Psoas muscle (tissue), 8 donors: ENCODE measurements around the gene PSORS1C2. TPM values are rescaled to one million over a fixed set of nuclear protein-coding genes. Genes with fewer than 3 reads are reported as not detected.
"Not testable (repeated sequence)": the region's sequence is repeated elsewhere in the genome, so short reads cannot be mapped to it uniquely, and the experiment has no call there.

Experiments
- ATAC-seq, 4 donors: fragments of 200-7000 bp; cut with Tn5 transposase; one replicate each; pipeline ENCODE4 v1.9.1; 2020; ENCODE audit warnings: moderate library complexity in 3 of 4, mild to moderate bottlenecking in 2 of 4
- DNase-seq, 2 donors: peaks; one replicate each; pipeline ENCODE4 v3.0.0-alpha.2; 2020
- H3K27ac ChIP-seq: fragments of 200-600 bp; one replicate; pipeline ENCODE4 v1.8.0; 2022
- H3K27me3 ChIP-seq, 3 donors: fragments of 200-600 bp in 1 of 3; one replicate each; pipeline versions ENCODE4 v1.6.1 to v1.8.0; 2013 to 2022; ENCODE audit warnings: low read length in 2 of 3, mild to moderate bottlenecking in 2 of 3, moderate library complexity in 1 of 3; ENCODE audit not compliant: insufficient read depth in 3 of 3
- H3K36me3 ChIP-seq, 2 donors: fragments of 200-600 bp in 1 of 2; one replicate each; pipeline versions ENCODE4 v1.6.1 to v1.8.0; 2013 to 2022; ENCODE audit warnings: low read depth in 1 of 2, mild to moderate bottlenecking in 1 of 2, moderate library complexity in 1 of 2; ENCODE audit not compliant: insufficient read depth in 1 of 2
- H3K4me1 ChIP-seq: fragments of 200-600 bp; one replicate; pipeline ENCODE4 v1.8.0; 2022
- H3K4me3 ChIP-seq: fragments of 200-600 bp; one replicate; pipeline ENCODE4 v1.8.0; 2022; ENCODE audit warnings: mild to moderate bottlenecking
- H3K9me3 ChIP-seq: fragments of 200-600 bp; one replicate; pipeline ENCODE4 v1.8.0; 2022
- WGBS, 3 donors: extraction: QIAGEN DNeasy Blood & Tissue Kit; methylation state at CpG; one replicate each; pipeline versions ENCODE4 v1.1.6 to v1.1.7; 2013; 5-methylcytosine and 5-hydroxymethylcytosine counted together
- intact Hi-C, 2 donors: fragments of 100-400 bp; cut with DNase I; formaldehyde crosslinking; loops; one replicate each; pipeline versions ENCODE4 v1.11.0 to v1.14.2; 2022
- long read RNA-seq, 2 donors: library from polyadenylated mRNA; unstranded; transcript quantifications; one replicate each; pipeline ENCODE4 v2.0.0, GENCODE V29; 2021
- polyA plus RNA-seq, 3 donors: library from polyadenylated mRNA; stranded (reverse); fragments of 200-250 nt; gene quantifications; one replicate each; pipeline ENCODE4 v1.2.3, GENCODE V29; 2013
- total RNA-seq, 4 donors: library from RNA; stranded (reverse); fragmentation: NEBNext Ultra II Directional in 2 of 4; extraction: Animal tissue kit (Norgen Biotek cat#: 25700) in 2 of 4; gene quantifications; one replicate each; pipeline versions ENCODE4 v1.2.1 to v1.2.4, GENCODE V29; 2021 to 2023
- TF ChIP-seq, protein P1 (sequence below): fragments of 200-600 bp; IDR thresholded peaks from one replicate; pipeline ENCODE4 v1.8.0; 2022; ENCODE audit warnings: antibody characterized with exemption
- donor health status: healthy with polysubstance abuse.
- donor health status: DM: no; HTN: no; CAD: no; lungs with moderate emphysema.
- donor health status: Bipolar disorder and iron deficiency.
- donor health status: healthy.
- donor health status: DM: yes; HTN: yes; CAD: no.
- donor health status: DM: no; HTN: no; CAD: no.
- donor health status: DM: no; HTN: no; CAD: no.
- donor health status: DM: yes; HTN: yes; CAD: no.

PSORS1C2 gene
- total RNA-seq, result not detected
- not detected for polyA plus RNA-seq
- long read RNA-seq, donor 1, result 0 reads
- long read RNA-seq, donor 2, result 0 reads

DNA sequence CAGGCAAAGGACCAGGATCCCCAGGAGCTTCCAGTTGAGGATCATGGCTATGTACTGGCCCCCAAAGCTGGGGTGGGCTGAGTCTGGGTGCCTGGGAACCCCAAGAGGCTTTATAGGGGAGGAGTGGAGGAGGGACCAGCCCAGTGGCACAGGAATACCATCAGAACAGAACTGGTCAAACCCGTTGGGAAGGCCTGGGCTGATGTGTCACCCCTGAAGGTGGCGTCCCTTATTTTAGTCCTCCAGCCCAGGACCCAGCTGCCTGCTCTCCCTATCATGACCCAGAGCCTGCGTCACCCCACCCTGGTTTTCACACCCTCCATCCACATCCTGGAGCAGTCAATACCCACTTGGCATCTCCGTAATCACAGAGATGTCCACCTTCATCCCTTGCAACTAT is at the start of gene PSORS1C2:
Gene PSORS1C2, minus strand, starts transcription at position 85 of the 400 bp plus-strand sequence. Its CDS starts 40 bp downstream, at position 45.
- WGBS, 3 donors, result 80 to 94% (median 84%) methylated on average over 4 of the region's 4 CpGs
- no peak within 1 kb of the TSS for H3K4me3 ChIP-seq
- H3K36me3 ChIP-seq, result peaks cover 0 to 19% of the 10 kb centered on the region in 2 donors
- intact Hi-C loops, result loop anchor here (2.0 kb wide), 2 partner anchors 54 to 228 kb away; no protein-coding TSS in a partner anchor
- H3K27ac ChIP-seq, result no peak within 1 kb of the TSS
- no peaks in the 10 kb centered on the region for H3K4me1 ChIP-seq
- no peaks in the 10 kb centered on the region for H3K27me3 ChIP-seq
- TF ChIP-seq, protein P1, sequence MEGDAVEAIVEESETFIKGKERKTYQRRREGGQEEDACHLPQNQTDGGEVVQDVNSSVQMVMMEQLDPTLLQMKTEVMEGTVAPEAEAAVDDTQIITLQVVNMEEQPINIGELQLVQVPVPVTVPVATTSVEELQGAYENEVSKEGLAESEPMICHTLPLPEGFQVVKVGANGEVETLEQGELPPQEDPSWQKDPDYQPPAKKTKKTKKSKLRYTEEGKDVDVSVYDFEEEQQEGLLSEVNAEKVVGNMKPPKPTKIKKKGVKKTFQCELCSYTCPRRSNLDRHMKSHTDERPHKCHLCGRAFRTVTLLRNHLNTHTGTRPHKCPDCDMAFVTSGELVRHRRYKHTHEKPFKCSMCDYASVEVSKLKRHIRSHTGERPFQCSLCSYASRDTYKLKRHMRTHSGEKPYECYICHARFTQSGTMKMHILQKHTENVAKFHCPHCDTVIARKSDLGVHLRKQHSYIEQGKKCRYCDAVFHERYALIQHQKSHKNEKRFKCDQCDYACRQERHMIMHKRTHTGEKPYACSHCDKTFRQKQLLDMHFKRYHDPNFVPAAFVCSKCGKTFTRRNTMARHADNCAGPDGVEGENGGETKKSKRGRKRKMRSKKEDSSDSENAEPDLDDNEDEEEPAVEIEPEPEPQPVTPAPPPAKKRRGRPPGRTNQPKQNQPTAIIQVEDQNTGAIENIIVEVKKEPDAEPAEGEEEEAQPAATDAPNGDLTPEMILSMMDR, result no peak
- DNase-seq, result no peak
- no peak for ATAC-seq
- H3K9me3 ChIP-seq, result no peaks in the 10 kb centered on the region

- intact Hi-C loops, result no loop called here
- no peak for DNase-seq
- TF ChIP-seq, protein P1, result no peak
- Histone ChIP-seq H3K9me3 (no peaks in the 10 kb centered on the region), H3K27me3 (no peaks in the 10 kb centered on the region), H3K36me3 (no peaks in the 10 kb centered on the region), H3K4me3 (no peak overlapping the region), H3K4me1 (peaks cover 5% of the 10 kb centered on the region), H3K27ac (no peak overlapping the region)
- no peak for ATAC-seq
- WGBS, 3 donors, result 82 to 91% (median 85%) methylated on average over 5 of the region's 5 CpGs
Measured at GRCh38 chr6:31187780-31188194, 48.9 kb upstream of the PSORS1C2 start.

DNA sequence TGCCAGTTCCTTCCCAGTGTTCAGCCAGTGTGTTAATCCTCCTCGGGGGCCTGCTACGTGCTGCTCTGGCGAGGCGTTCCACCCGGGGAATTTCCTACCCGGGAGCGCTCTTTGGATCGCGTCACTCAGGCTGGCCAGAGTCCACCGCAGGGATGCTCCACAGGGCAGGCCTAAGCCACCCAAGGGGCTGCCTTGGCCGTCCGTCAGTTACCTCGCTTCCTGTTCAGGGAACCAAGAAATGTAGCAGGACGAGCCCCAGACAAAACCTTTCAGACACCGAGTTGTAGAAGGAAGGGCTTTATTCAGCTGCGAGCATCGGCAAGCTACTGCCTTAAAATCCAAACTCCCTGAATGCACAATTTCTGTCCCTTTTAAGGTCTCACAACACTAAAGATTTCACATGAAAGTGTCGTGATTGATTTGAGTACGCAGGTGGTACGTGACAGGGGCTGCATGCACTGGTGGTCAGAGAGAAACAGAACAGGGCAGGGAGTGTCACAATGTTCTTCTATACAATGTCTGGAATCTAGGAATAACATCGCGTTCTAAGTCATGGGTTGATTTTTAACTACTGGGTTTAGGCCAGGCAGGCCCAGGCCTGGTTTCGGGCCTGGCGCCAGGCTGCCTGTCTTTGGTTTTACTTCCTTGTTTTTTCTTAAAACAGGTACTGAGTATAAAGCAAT is 47.3 kb upstream of the PSORS1C2 start:
- Histone ChIP-seq H3K27ac (peak overlapping the region; percentile 78), H3K9me3 (no peaks in the 10 kb centered on the region), H3K27me3 (no peaks in the 10 kb centered on the region), H3K36me3 (no peaks in the 10 kb centered on the region), H3K4me3 (peak overlapping the region; percentile 51), H3K4me1 (peaks cover 5% of the 10 kb centered on the region)
- TF ChIP-seq, protein P1, result no peak
- ATAC-seq, result peak in 3 of 4 donors; percentile 40 to 89 (median 88)
- 18 to 30% (median 22%) methylated on average over 24 of the region's 24 CpGs for WGBS, 3 donors
- DNase-seq, result peak; percentile 79 to 94
- intact Hi-C loops, result no loop called here

- H3K4me1 ChIP-seq, H3K27me3 ChIP-seq, H3K36me3 ChIP-seq, intact Hi-C loops, H3K9me3 ChIP-seq, DNase-seq: not testable (repeated sequence)
- Histone ChIP-seq H3K4me3 (peak overlapping the region; percentile 51), H3K27ac (peak overlapping the region; percentile 78)
- ATAC-seq, result peak in 2 of 4 donors; percentile 25 to 49
- WGBS, 3 donors, result 18 to 28% (median 22%) methylated on average over 4 of the region's 4 CpGs
Measured at GRCh38 chr6:31185695-31186051, 46.8 kb upstream of the PSORS1C2 start.

- 77 to 82% (median 78%) methylated on average over 6 of the region's 6 CpGs for WGBS, 3 donors
- H3K36me3 ChIP-seq, H3K9me3 ChIP-seq, DNase-seq, intact Hi-C loops, H3K27ac ChIP-seq, H3K4me3 ChIP-seq, H3K4me1 ChIP-seq, H3K27me3 ChIP-seq, ATAC-seq: not testable (repeated sequence)
Measured at GRCh38 chr6:31183859-31184258, 45.0 kb upstream of the PSORS1C2 start.

DNA sequence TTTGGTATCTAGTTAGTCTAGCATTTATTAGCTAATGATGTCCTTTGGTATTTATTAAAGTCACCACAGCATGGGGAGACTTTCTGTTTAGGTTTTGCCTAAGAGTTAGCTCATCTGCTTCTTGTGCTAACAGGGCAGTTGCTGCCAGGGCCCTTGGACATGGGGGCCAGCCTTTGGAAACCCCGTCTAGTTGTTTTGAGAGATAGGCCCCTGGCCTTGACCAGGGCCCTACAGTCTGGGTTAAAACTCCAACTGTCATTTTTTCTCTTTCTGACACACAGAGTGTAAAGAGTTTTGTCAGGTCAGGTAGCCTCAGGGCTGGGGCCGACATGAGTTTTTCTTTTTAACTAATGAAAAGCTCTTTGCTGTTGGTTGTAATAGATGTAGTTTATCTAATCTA is 44.4 kb upstream of the PSORS1C2 start:
- H3K9me3 ChIP-seq, H3K36me3 ChIP-seq, H3K27ac ChIP-seq, H3K4me1 ChIP-seq, ATAC-seq, DNase-seq, H3K4me3 ChIP-seq, intact Hi-C loops, H3K27me3 ChIP-seq: not testable (repeated sequence)
- 70 to 98% (median 97%) methylated on average over 2 of the region's 2 CpGs for WGBS, 3 donors
